GM19463 (cell line): ENCODE data around the gene CDS1.
"Not testable (repeated sequence)": the region's sequence is repeated elsewhere in the genome, so short reads cannot be mapped to it uniquely, and the experiment has no call there.

Source experiments
- ATAC-seq: cut with Tn5 transposase; IDR thresholded peaks from one replicate; pipeline ENCODE4 v1.9.1; 2021; ENCODE audit warnings: mild to moderate bottlenecking, moderate library complexity; ENCODE audit not compliant: unreplicated experiment

Gene CDS1

DNA sequence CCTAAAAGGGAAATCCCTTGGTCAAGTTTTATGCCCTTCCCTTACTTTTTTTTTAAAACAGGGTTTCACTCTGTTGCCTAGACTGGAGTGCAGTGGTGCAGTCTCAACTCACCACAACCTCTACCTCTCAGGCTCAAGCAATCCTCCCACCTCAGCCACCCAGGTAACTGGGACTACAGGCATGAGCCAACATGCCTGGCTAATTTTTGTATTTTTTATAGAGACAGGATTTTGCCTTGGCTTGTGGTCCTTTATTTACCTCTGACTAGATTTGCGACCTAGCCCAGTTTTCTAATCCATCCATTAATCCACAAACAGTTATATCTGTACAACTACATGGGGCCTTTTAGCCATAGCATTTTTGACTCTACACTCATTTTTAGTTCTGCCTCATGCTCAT lies 23.7 kb downstream of the CDS1 start:
- ATAC-seq, result no peak

DNA sequence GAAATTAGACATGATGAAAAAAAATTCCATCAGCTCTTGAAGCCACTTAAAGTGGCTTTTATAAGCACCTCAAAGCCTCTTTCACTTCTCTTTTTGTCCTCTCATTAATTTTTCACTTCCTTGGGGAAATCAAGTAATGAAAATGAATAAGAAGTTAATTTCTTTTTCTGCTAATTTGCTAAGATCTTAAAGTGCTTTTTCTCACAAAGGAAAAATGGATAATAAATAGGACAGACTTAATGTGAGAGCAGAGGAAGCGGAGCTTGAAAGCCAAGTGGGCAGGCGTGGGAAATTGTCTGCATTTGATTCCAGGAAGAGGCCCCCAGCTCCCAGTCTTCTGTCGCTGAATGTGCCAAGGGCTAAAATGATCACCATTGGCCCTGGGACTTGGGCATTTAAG lies 28.6 kb downstream of the CDS1 start:
- no peak for ATAC-seq

DNA sequence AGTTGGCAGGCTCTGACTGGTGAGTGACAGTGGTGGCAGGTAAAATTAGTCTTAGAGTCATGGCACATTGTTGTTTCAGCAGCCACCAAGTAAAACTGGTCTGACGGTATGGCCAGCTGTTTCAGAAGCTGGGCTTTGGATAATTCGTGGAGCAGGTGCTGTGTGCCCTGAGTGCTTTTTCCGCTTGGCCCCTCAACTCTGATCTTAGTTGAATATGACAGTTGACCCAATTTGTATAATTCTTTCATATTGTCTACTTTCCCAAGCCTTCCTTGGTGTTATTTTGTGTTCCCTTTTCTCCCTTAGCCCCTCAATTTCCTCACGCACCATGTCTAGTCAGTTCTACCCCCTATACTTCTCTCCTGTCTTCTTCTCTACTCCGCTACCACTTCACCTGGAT lies 32.0 kb downstream of the CDS1 start:
- no peak for ATAC-seq

- no peak for ATAC-seq
Measured at GRCh38 chr4:84615355-84615754, 32.4 kb downstream of the CDS1 start.

GRCh38 chr4:84622959-84623358 lies 40.0 kb downstream of the CDS1 start:
- no peak for ATAC-seq

GRCh38 chr4:84623661-84624060 lies 40.7 kb downstream of the CDS1 start:
- ATAC-seq, result no peak

DNA sequence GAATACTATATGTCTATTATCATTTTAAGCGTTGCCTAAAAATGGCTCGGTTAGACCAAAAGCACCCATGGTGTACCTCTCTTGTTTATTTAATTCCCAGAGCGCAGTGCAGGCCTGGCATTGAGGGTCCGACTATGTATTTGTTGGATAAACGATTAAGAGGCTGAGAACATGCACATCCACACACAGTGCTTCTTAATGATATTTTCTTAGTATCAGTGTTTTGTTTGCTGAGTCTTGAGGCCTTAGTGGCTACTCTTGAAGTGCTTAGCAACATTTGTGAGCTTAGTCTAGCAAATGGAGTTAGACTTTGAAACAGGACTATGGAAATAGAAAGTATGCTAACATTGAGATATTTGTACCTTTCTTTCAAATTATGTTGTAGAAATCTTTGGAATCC lies 43.7 kb downstream of the CDS1 start:
- no peak for ATAC-seq

GRCh38 chr4:84631573-84631972 lies 48.6 kb downstream of the CDS1 start:
- no peak for ATAC-seq

GRCh38 chr4:84632092-84632491 lies 49.2 kb downstream of the CDS1 start:
- no peak for ATAC-seq

DNA sequence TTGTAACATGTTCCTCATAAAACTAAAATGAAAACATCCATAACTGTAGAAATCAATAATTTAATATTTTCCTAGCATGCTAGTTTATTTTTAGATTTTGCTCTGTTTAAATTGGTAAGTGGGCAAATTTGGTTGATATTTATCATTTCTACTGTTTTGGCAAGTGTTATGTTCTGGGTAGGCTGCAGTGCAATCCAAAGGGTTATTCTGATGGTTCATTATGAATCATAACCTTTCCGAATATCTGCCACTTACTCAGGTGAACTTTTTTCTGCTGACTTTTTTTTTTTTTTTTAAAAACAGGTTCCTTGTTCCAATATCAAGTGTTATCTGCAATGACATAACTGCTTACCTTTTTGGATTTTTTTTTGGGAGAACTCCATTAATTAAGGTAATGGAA lies 52.0 kb downstream of the CDS1 start:
- no peak for ATAC-seq

- ATAC-seq, result no peak
Measured at GRCh38 chr4:84638092-84638491, 55.2 kb downstream of the CDS1 start.

DNA sequence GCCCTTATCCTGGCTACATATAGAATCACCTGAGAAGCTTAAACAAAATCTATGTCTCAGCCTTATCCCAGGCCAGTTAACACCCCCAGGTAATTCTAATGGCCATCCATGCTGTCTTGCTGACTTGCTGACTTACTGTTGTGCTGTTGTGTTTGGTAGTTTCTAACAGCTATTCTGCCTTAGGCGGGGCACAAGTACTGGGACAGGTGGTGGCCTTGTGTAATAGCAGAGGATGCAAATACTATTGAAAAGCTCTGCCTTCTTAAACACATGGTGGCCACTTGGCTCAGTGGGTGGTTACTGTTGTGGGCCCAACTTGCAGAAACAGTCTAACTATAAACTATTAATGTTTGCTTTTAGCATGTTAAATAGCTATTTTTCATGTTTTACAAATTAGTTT lies 56.2 kb downstream of the CDS1 start:
- no peak for ATAC-seq

DNA sequence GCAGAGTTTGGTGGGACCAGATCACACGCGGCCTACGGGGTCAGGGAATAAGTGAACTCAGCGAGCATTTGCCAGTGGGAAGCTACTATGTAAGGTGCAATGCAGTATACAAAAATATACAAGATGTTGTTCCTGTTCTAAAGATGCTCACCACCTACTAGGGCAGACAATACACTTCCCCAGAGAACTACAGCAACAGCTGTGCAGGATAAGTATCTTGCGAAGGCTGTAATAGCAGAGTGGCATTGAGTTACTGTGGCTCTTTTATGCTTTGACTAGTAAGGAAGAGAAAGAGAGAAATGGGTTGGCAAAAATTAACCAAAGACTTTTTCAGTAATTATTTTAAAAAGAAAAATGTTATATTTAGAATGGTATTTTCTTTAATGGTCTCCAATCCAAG lies 61.2 kb downstream of the CDS1 start:
- ATAC-seq, result no peak

GRCh38 chr4:84647312-84647884 lies 64.5 kb downstream of the CDS1 start:
- ATAC-seq, result no peak

GRCh38 chr4:84648178-84648577 lies 65.3 kb downstream of the CDS1 start:
- no peak for ATAC-seq

DNA sequence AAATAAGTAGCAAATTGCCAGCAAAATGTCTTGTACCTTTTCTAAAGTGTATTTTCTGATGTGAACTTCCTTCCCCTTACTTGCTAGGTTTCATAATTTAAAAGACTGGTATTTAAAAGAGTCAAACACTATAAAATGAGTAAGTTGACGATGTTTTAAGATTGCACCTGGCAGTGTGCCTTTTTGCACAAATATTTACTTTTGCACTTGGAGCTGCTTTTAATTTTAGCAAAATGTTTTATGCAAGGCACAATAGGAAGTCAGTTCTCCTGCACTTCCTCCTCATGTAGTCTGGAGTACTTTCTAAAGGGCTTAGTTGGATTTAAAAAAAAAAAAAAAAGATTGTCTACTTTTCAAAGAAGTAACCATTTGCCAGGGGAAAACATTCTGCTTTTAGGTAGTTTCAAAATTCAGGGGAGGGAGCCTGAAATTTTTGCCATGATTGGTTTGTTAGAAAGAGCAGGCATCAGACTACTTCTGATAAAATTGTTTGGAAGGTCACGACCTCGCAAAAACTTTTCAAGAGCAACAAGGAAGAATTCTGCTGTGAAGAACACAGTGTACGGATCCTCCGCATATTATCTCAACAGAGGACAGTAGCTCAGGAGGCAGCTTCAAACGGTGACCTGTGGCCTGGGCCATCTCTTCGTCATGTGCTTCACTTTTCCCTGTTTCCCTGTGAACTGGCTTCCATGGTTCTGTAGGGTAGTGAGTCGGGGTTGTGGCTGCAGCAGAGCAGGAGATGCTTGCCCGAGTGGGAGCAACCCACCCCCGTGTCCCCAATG lies 66.1 kb downstream of the CDS1 start:
- no peak for ATAC-seq

- ATAC-seq, result no peak
Measured at GRCh38 chr4:84651499-84651898, 68.6 kb downstream of the CDS1 start.

DNA sequence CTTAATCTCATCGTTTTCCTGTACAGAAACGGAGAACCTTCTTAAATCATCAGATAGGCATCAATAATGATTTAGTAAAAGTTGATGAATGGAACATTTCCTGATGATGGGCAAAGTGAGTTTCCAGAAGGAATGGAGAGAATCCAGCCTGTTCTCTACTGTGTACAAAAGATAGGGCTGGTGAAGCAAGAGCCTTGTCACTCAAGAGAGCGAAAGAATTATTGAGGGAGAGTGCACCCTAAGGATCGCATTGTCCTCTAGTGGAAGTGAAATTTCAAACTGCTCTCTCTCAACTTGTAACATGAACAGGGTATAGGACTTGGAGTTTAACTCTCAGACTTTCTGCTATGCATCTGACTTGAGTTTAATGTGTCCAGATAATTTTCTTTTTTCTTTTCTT lies 69.6 kb downstream of the CDS1 start:
- no peak for ATAC-seq

DNA sequence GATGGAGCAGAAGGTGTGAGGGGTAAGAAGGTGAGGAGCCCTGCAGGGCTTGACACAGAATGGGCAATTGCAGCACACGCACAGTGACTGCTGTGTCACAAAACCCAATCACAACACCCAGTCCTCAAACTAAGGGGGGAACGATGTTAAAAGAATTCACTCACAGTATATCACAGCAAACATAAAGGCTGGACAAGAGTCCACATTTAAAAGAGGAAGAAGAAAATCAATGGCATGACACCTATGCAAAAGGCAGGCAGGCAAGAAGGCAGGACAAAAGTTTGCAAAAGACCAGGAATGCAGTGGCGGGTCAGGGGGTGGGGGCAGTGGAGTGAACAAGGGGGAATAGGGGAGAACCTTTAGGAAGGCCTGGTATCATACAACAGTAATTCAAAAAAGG lies 77.7 kb downstream of the CDS1 start:
- ATAC-seq, result no peak

GRCh38 chr4:84661191-84661939 lies 78.4 kb downstream of the CDS1 start:
- ATAC-seq, result no peak

GRCh38 chr4:84664767-84665166 lies 81.8 kb downstream of the CDS1 start:
- ATAC-seq, result not testable (repeated sequence)

- no peak for ATAC-seq
Measured at GRCh38 chr4:84666439-84666838, 83.5 kb downstream of the CDS1 start.
